ENCODE data around the gene TLE3.

The TLE3 gene

GRCh38 chr15:70047386-70048197, 50.1 kb downstream of the TLE3 start:
- no peak for DNase-seq (ENCODE audit: low spot score)

- no peak for DNase-seq (ENCODE audit: low spot score)
Observed at GRCh38 chr15:70046679-70047369, 50.9 kb downstream of the TLE3 start.

- DNase-seq (ENCODE audit: low spot score), result peak; percentile 30
Observed at GRCh38 chr15:70045045-70045444, 52.7 kb downstream of the TLE3 start.

- no peak for DNase-seq (ENCODE audit: low spot score)
Observed at GRCh38 chr15:70044168-70044567, 53.5 kb downstream of the TLE3 start.

GRCh38 chr15:70043590-70043989, 54.1 kb downstream of the TLE3 start:
- no peak for DNase-seq (ENCODE audit: low spot score)

- no peak for DNase-seq (ENCODE audit: low spot score)
Observed at GRCh38 chr15:70042553-70043214, 55.0 kb downstream of the TLE3 start.

GRCh38 chr15:70039917-70040316, 57.8 kb downstream of the TLE3 start:
- DNase-seq (ENCODE audit: low spot score), result no peak

- no peak for DNase-seq (ENCODE audit: low spot score)
Observed at GRCh38 chr15:70038730-70039392, 58.9 kb downstream of the TLE3 start.

- DNase-seq (ENCODE audit: low spot score), result no peak
Observed at GRCh38 chr15:70037292-70037640, 60.5 kb downstream of the TLE3 start.

GRCh38 chr15:70036585-70037291, 61.0 kb downstream of the TLE3 start:
- no peak for DNase-seq (ENCODE audit: low spot score)

GRCh38 chr15:70035719-70036077, 62.0 kb downstream of the TLE3 start:
- DNase-seq (ENCODE audit: low spot score), result no peak

GRCh38 chr15:70035051-70035718, 62.5 kb downstream of the TLE3 start:
- DNase-seq (ENCODE audit: low spot score), result no peak

- DNase-seq (ENCODE audit: low spot score), result no peak
Observed at GRCh38 chr15:70034596-70034995, 63.1 kb downstream of the TLE3 start.

GRCh38 chr15:70034141-70034540, 63.6 kb downstream of the TLE3 start:
- no peak for DNase-seq (ENCODE audit: low spot score)

- no peak for DNase-seq (ENCODE audit: low spot score)
Observed at GRCh38 chr15:70033529-70034140, 64.1 kb downstream of the TLE3 start.

- DNase-seq (ENCODE audit: low spot score), result no peak
Observed at GRCh38 chr15:70033109-70033508, 64.6 kb downstream of the TLE3 start.

- DNase-seq (ENCODE audit: low spot score), result no peak
Observed at GRCh38 chr15:70032509-70032908, 65.2 kb downstream of the TLE3 start.

GRCh38 chr15:70031713-70032112, 66.0 kb downstream of the TLE3 start:
- no peak for DNase-seq (ENCODE audit: low spot score)

- no peak for DNase-seq (ENCODE audit: low spot score)
Observed at GRCh38 chr15:70031261-70031660, 66.5 kb downstream of the TLE3 start.

- DNase-seq (ENCODE audit: low spot score), result no peak
Observed at GRCh38 chr15:70030851-70031250, 66.9 kb downstream of the TLE3 start.

- DNase-seq (ENCODE audit: low spot score), result no peak
Observed at GRCh38 chr15:70029297-70029701, 68.4 kb downstream of the TLE3 start.

Measured in kidney capillary endothelial cell (primary cell).